CD4-positive, CD25-positive, alpha-beta regulatory T cell (primary cell): ENCODE results near the gene MAD2L1BP. TPM values are rescaled to one million over a fixed set of nuclear protein-coding genes. Genes with fewer than 3 reads are reported as not detected.
"Not testable (repeated sequence)": the region's sequence is repeated elsewhere in the genome, so short reads cannot be mapped to it uniquely, and the experiment has no call there.

Source experiments
- ATAC-seq, 2 donors: fragments of 150-1000 bp; cut with Tn5 transposase; one replicate each; pipeline ENCODE4 v1.10.0; 2021; ENCODE audit warnings: low read depth in 2 of 2, moderate number of reproducible peaks in 2 of 2, moderate library complexity in 1 of 2
- DNase-seq, 3 donors: peaks; one replicate each; pipeline versions ENCODE4 v3.0.0 to v3.0.0-alpha.2; 2012 to 2022; ENCODE audit warnings: mixed read lengths in 1 of 3
- H3K27ac ChIP-seq: one replicate; pipeline ENCODE4 v1.7.0; 2013; ENCODE audit warnings: mild to moderate bottlenecking, low read length; ENCODE audit not compliant: insufficient read depth, poor library complexity, severe bottlenecking
- H3K27me3 ChIP-seq: one replicate; pipeline ENCODE4 v1.7.0; 2013; ENCODE audit warnings: low read length; ENCODE audit not compliant: control insufficient read depth, insufficient read depth
- H3K36me3 ChIP-seq: one replicate; pipeline ENCODE4 v1.7.0; 2013; ENCODE audit warnings: mild to moderate bottlenecking, low read length, moderate library complexity; ENCODE audit not compliant: control insufficient read depth, insufficient read depth
- H3K4me1 ChIP-seq: 2 replicates; pipeline ENCODE4 v1.7.0; 2013; ENCODE audit warnings: mild to moderate bottlenecking, low read length; ENCODE audit not compliant: insufficient read depth, control insufficient read depth, poor library complexity, severe bottlenecking
- H3K4me3 ChIP-seq: one replicate; pipeline ENCODE4 v1.7.0; 2013; ENCODE audit warnings: low read depth, mild to moderate bottlenecking, low read length, moderate library complexity
- H3K9me3 ChIP-seq, 2 experiments: 1 replicate in 1 of 2; 2 replicates in 1 of 2; pipeline ENCODE4 v1.7.0; 2013; ENCODE audit warnings: low read length in 2 of 2, mild to moderate bottlenecking in 1 of 2, moderate library complexity in 1 of 2; ENCODE audit not compliant: control insufficient read depth in 2 of 2
- H3K27ac Mint-ChIP-seq, 3 donors: one replicate each; pipeline ENCODE4 v1.8.0; 2020 to 2022; ENCODE audit warnings: mild to moderate bottlenecking in 3 of 3, mixed read lengths in 3 of 3, moderate library complexity in 2 of 3
- H3K27me3 Mint-ChIP-seq: one replicate; pipeline ENCODE4 v1.8.0; 2022; ENCODE audit warnings: mild to moderate bottlenecking, mixed read lengths
- H3K36me3 Mint-ChIP-seq: one replicate; pipeline ENCODE4 v1.8.0; 2020; ENCODE audit warnings: mixed read lengths
- H3K4me1 Mint-ChIP-seq, 4 donors: one replicate each; pipeline ENCODE4 v1.8.0; 2020 to 2022; ENCODE audit warnings: mixed read lengths in 4 of 4, mild to moderate bottlenecking in 1 of 4
- H3K4me3 Mint-ChIP-seq, 4 donors: one replicate each; pipeline ENCODE4 v1.8.0; 2020 to 2022; ENCODE audit warnings: mild to moderate bottlenecking in 4 of 4, mixed read lengths in 4 of 4, moderate library complexity in 3 of 4
- H3K9me3 Mint-ChIP-seq, 7 donors: one replicate each; pipeline ENCODE4 v1.8.0; 2020 to 2022; ENCODE audit warnings: mixed read lengths in 7 of 7, mild to moderate bottlenecking in 3 of 7, moderate library complexity in 2 of 7
- polyA plus RNA-seq, 4 donors: library from polyadenylated mRNA; unstranded; fragments of 300-500 nt; fragmentation: Illumina TruSeq; gene quantifications; one replicate each; pipeline ENCODE4 v1.2.3, GENCODE V29; 2021
- total RNA-seq: library from RNA; stranded (reverse); gene quantifications from one replicate; pipeline ENCODE4 v1.2.3, GENCODE V29; 2022

Gene MAD2L1BP
- total and polyA plus RNA-seq, 5 donors from 2014 or later: 24.8 to 38.6 (median 29.7) TPM

DNA sequence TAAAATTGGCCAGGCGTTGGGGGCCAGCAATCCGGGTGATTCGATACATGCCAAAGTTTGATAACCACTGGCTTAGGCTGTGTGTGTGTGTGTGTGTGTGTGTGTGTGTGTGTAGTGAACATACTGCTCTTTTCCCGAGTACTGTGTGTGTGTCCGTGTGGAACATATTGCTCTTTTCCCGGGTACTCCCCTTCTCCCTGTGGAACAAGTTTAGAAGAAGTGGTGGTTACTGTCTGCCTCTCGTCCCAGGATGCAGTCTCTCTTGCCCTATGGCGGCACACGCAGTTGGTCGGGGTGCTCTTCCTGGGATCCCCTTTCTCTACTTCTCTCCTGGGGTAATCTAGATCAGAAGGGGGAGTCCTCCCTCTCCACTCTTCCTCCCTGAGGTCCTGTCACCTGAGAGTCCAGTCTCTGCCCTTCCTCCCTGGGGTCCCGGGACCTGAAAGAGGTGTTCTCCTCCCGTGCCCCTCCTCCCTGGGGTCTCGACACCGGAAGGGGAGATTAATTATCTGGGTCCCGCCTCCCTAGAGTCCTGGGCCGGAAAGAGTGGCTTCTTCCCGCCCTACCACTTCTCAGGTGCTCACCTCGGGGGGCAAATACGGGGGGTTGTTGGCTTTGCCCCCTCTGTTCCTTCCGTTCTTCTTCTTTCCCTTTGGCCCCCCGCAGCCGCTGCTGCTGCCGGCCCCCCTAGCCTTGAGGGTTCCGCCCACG lies 7.1 kb upstream of the MAD2L1BP start:
- no peaks in the 10 kb centered on the region for H3K9me3 ChIP-seq
- Mint-ChIP-seq H3K4me1 (peaks cover 15 to 42% (median 28%) of the 10 kb centered on the region in 4 donors), H3K4me3 (peak overlapping the region; percentile 99 to 100 (median 100)), H3K9me3 (no peaks in the 10 kb centered on the region), H3K36me3 (peaks cover 12% of the 10 kb centered on the region), H3K27ac (peak overlapping the region; percentile 93 to 98 (median 97)), H3K27me3 (no peaks in the 10 kb centered on the region)
- DNase-seq: peak; percentile 50 to 77 (median 56)
- peak; percentile 17 to 30 for ATAC-seq
- H3K27ac ChIP-seq: peak overlapping the region; percentile 87
- peaks cover 29% of the 10 kb centered on the region for H3K36me3 ChIP-seq
- H3K4me1 ChIP-seq: peaks cover 27% of the 10 kb centered on the region
- no peaks in the 10 kb centered on the region for H3K27me3 ChIP-seq
- peak overlapping the region; percentile 89 for H3K4me3 ChIP-seq

GRCh38 chr6:43629104-43629504 lies 6.5 kb upstream of the MAD2L1BP start, which contains the start of gene GTPBP2:
GTPBP2 (minus strand) TSS chr6:43629264; CDS start chr6:43629162, 102 bp downstream.
- H3K27ac Mint-ChIP-seq: peak within 1 kb of the TSS; percentile 93 to 98 (median 98)
- Histone ChIP-seq H3K9me3 (no peaks in the 10 kb centered on the region), H3K4me1 (peaks cover 27% of the 10 kb centered on the region), H3K27me3 (no peaks in the 10 kb centered on the region), H3K27ac (peak within 1 kb of the TSS; percentile 87), H3K4me3 (peak within 1 kb of the TSS; percentile 89), H3K36me3 (peaks cover 23% of the 10 kb centered on the region)
- H3K9me3 Mint-ChIP-seq: no peaks in the 10 kb centered on the region
- peaks cover 15 to 42% (median 28%) of the 10 kb centered on the region in 4 donors for H3K4me1 Mint-ChIP-seq
- DNase-seq (peak; percentile 93 to 99 (median 97)), ATAC-seq (peak; percentile 90 to 91)
- peaks cover 7% of the 10 kb centered on the region for H3K36me3 Mint-ChIP-seq
- H3K4me3 Mint-ChIP-seq: peak within 1 kb of the TSS; percentile 99 to 100 (median 100)
- no peaks in the 10 kb centered on the region for H3K27me3 Mint-ChIP-seq

GRCh38 chr6:43629505-43630300 lies 5.9 kb upstream of the MAD2L1BP start:
- Mint-ChIP-seq H3K27ac (peak overlapping the region; percentile 84 to 98 (median 98)), H3K4me3 (peak overlapping the region; percentile 99 to 100 (median 100)), H3K36me3 (peaks cover 7% of the 10 kb centered on the region), H3K4me1 (peaks cover 15 to 45% (median 29%) of the 10 kb centered on the region in 4 donors), H3K27me3 (no peaks in the 10 kb centered on the region), H3K9me3 (no peaks in the 10 kb centered on the region)
- H3K27me3 ChIP-seq: no peaks in the 10 kb centered on the region
- no peaks in the 10 kb centered on the region for H3K9me3 ChIP-seq
- ATAC-seq (peak; percentile 49 to 65), DNase-seq (peak; percentile 77 to 93 (median 84))
- peak overlapping the region; percentile 83 for H3K4me3 ChIP-seq
- H3K27ac ChIP-seq: peak overlapping the region; percentile 87
- peaks cover 17% of the 10 kb centered on the region for H3K36me3 ChIP-seq
- peaks cover 27% of the 10 kb centered on the region for H3K4me1 ChIP-seq

GRCh38 chr6:43630980-43631619 lies 4.5 kb upstream of the MAD2L1BP start:
- Mint-ChIP-seq H3K36me3 (no peaks in the 10 kb centered on the region), H3K27me3 (no peaks in the 10 kb centered on the region)

GRCh38 chr6:43633002-43633401 lies 2.6 kb upstream of the MAD2L1BP start:
- not testable (repeated sequence) for H3K4me3 Mint-ChIP-seq, H3K27me3 Mint-ChIP-seq, DNase-seq, H3K27me3 ChIP-seq, H3K27ac ChIP-seq, H3K4me3 ChIP-seq, H3K9me3 Mint-ChIP-seq, ATAC-seq, H3K27ac Mint-ChIP-seq, H3K9me3 ChIP-seq, H3K36me3 ChIP-seq, H3K36me3 Mint-ChIP-seq
- peaks cover 46% of the 10 kb centered on the region for H3K4me1 ChIP-seq
- peaks cover 20 to 57% (median 35%) of the 10 kb centered on the region in 4 donors for H3K4me1 Mint-ChIP-seq

More at GRCh38 chr6:43630980-43631619, 4.5 kb upstream of the MAD2L1BP start:
- peak overlapping the region in 1 of 3 donors; percentile 71 for H3K27ac Mint-ChIP-seq
- ATAC-seq (no peak), DNase-seq (no peak)
- Histone ChIP-seq H3K4me3 (no peak overlapping the region), H3K4me1 (peaks cover 37% of the 10 kb centered on the region), H3K27ac (no peak overlapping the region), H3K36me3 (peaks cover 4% of the 10 kb centered on the region), H3K9me3 (no peaks in the 10 kb centered on the region), H3K27me3 (no peaks in the 10 kb centered on the region)
- H3K4me3 Mint-ChIP-seq: peak overlapping the region in 3 of 4 donors; percentile 63 to 88 (median 73)
- no peaks in the 10 kb centered on the region for H3K9me3 Mint-ChIP-seq
- peaks cover 25 to 56% (median 41%) of the 10 kb centered on the region in 4 donors for H3K4me1 Mint-ChIP-seq

GRCh38 chr6:43634702-43635303 lies 837 bp upstream of the MAD2L1BP start:
- DNase-seq: no peak
- Mint-ChIP-seq H3K27ac (peak overlapping the region; percentile 93 to 98 (median 97)), H3K9me3 (no peaks in the 10 kb centered on the region), H3K36me3 (peaks cover 6% of the 10 kb centered on the region), H3K27me3 (no peaks in the 10 kb centered on the region), H3K4me1 (peaks cover 20 to 62% (median 37%) of the 10 kb centered on the region in 4 donors), H3K4me3 (peak overlapping the region; percentile 98 to 100 (median 98))
- ATAC-seq: no peak
- H3K4me3 ChIP-seq: peak overlapping the region; percentile 92
- peak overlapping the region; percentile 78 for H3K27ac ChIP-seq
- H3K4me1 ChIP-seq: peaks cover 53% of the 10 kb centered on the region
- no peaks in the 10 kb centered on the region for H3K27me3 ChIP-seq
- H3K36me3 ChIP-seq: peaks cover 9% of the 10 kb centered on the region
- no peaks in the 10 kb centered on the region for H3K9me3 ChIP-seq

DNA sequence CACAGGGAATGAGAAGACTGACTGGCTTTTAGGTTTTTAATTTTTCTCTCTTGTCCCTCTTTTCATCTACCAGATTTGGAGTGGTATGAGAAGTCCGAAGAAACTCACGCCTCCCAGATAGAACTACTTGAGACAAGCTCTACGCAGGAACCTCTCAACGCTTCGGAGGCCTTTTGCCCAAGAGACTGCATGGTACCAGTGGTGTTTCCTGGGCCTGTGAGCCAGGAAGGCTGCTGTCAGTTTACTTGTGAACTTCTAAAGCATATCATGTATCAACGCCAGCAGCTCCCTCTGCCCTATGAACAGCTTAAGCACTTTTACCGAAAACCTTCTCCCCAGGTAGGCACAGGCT lies 644 bp downstream of the MAD2L1BP start:
- ATAC-seq: peak; percentile 13 to 19
- H3K4me1 Mint-ChIP-seq: peaks cover 18 to 63% (median 37%) of the 10 kb centered on the region in 4 donors
- Histone ChIP-seq H3K27ac (peak overlapping the region; percentile 78), H3K9me3 (no peaks in the 10 kb centered on the region), H3K36me3 (peaks cover 23% of the 10 kb centered on the region), H3K27me3 (no peaks in the 10 kb centered on the region), H3K4me3 (peak overlapping the region; percentile 92), H3K4me1 (peaks cover 47% of the 10 kb centered on the region)
- peak overlapping the region; percentile 98 to 100 (median 98) for H3K4me3 Mint-ChIP-seq
- H3K36me3 Mint-ChIP-seq: peaks cover 15% of the 10 kb centered on the region
- peak overlapping the region; percentile 93 to 98 (median 97) for H3K27ac Mint-ChIP-seq
- no peaks in the 10 kb centered on the region for H3K9me3 Mint-ChIP-seq
- H3K27me3 Mint-ChIP-seq: no peaks in the 10 kb centered on the region
- DNase-seq: peak in 2 of 3 donors; percentile 14 to 61
